Stimulated activated CD4-positive, alpha-beta T cell treated with anti-CD3 and anti-CD28 coated beads, Interleukin-12 subunit alpha, Interleukin-12 subunit beta, amount 100 ng/mL, for 24 hours (primary cell): ENCODE measurements around the gene TEX54.
"Not testable (repeated sequence)": the region's sequence is repeated elsewhere in the genome, so short reads cannot be mapped to it uniquely, and the experiment has no call there.

Experiments used
- DNase-seq, 2 experiments: peaks; one replicate each; pipeline ENCODE4 v3.0.0-alpha.2; 2020; ENCODE audit warnings: low read depth in 2 of 2

Gene TEX54

GRCh38 chr11:62832336-62833234, at the start of gene TEX54:
TEX54 (minus strand) TSS chr11:62832841.
- DNase-seq: no peak

GRCh38 chr11:62882431-62882749, 49.7 kb upstream of the TEX54 start:
- DNase-seq: no peak

DNA sequence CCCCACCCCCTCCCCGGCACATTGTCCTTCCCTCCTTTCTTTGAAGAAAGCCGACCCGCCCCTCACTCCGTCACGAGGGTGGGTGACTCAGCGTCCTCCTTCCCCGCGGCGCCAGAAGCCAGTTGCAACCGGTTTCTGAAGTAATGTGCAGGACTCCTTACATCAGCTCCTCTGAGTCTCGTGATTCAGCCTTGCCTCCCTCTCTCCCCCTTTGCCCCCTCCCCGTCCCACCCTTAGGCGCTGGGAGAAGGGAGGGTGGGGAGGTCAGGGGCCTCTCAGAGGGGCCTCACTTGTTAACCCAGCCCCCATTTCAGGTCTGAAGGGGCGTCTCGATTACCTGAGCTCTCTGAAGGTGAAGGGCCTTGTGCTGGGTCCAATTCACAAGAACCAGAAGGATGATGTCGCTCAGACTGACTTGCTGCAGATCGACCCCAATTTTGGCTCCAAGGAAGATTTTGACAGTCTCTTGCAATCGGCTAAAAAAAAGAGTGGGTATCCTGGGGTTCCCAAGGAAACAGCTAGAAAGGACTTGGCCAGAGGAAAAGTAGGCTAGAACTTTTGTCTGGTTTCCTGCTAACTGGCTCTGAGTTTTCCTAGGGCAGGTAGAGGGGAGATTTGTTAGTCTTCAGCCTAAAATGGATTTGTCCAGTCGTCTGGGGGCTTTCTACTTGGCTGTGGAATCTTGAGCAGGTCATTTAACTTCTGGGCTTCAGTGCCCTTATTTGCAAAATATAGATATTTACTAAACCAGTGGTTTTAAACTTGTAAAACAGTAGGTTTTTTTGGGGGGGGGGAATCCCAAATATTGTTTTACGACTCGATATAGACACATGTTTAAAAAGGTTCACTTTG, 49.2 kb upstream of the TEX54 start:
- DNase-seq: peak; percentile 92 to 94

- peak; percentile 74 to 81 for DNase-seq
Measured at GRCh38 chr11:62880803-62881578, 48.4 kb upstream of the TEX54 start, which contains the start of gene SLC3A2. SLC3A2 (plus strand) TSS chr11:62880896; CDS start chr11:62881024, 128 bp downstream.

- peak in 1 of 2 experiments; percentile 39 for DNase-seq
Measured at GRCh38 chr11:62880231-62880802, 47.7 kb upstream of the TEX54 start.

DNA sequence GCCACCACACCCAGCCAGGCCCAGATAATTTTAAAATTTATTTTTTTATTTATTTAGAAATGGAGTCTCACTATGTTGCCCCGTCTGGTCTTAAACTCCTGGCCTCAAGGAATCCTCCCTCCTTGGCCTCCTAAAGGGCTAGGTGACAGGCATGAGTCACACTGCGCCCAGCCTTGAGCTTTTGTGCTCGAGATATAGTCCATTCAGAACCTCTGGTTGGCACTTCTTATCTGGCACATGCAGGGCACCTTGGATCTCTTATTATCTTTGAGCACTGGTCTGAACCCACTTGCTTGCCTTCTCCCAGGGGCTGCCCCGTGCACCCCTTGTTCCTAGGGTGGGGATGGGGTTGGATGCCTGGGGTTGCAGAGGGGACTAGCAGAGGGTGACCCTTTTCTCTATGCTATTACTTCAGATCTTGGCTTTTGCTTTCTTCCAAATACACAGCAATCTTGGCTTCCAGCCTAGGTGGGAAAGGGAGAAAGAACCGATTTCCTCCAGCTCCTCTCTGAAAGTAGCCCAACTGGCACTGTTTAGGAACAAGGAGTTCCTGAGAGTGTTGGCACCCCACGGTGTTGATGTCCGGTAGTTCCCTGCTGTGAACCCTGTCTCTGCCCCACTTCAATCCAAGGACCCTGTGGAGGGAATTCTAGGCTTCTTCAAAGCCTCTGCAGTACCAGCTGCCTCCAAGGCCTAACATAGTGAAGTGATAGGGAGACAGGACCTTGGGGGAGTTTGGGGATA, 46.8 kb upstream of the TEX54 start:
- no peak for DNase-seq

DNA sequence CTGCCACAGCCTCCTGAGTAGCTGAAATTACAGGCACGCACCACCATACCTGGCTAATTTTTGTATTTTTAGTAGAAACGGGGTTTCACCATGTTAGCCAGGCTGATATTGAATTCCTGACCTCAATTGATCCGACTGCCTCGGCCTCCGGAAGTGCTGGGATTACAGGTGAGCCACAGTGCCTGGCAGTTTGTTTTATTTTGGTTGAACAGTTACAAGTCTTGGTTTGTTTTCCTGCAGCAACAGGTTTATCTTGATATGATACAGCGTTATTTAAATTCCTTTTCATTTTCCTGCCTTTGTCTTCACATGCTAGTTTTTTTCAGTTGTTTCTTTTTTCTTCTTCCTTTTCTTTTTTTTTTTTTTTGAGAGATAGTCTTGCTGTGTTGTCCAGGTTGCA, 44.1 kb upstream of the TEX54 start:
- DNase-seq: no peak

- DNase-seq: no peak
Measured at GRCh38 chr11:62875698-62876478, 43.2 kb upstream of the TEX54 start.

GRCh38 chr11:62874851-62875250, 42.2 kb upstream of the TEX54 start:
- no peak for DNase-seq

GRCh38 chr11:62865635-62866034, 33.0 kb upstream of the TEX54 start:
- DNase-seq: no peak

- DNase-seq: no peak
Measured at GRCh38 chr11:62863687-62864335, 31.2 kb upstream of the TEX54 start.

DNA sequence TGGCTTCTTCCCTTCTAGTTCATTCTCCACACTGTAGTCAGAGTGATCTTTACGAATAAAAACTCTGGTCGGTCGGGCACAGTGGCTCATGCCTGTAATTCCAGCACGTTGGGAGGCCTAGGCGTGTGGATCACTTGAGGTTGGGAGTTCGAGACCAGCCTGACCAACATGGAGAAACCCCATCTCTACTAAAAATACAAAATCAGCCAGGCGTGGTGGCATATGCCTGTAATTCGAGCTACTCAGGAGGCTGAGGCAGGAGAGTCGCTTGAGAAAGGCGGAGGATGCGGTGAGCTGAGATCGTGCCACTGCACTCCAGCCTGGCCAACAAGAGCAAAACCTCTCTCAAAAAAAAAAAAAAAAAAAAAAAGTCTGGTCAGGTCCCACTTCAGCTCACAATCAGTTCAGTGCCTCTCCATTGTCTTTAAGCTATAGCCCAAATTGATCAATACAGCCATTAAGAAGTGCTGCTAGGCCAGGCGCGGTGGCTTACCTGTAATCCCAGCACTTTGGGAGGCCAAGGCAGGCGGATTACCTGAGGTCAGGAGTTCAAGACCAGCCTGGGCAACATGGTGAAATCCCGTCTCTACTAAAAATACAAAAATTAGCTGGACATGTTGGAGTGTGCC, 29.0 kb upstream of the TEX54 start:
- DNase-seq: not testable (repeated sequence)

- DNase-seq: no peak
Measured at GRCh38 chr11:62860835-62861563, 28.4 kb upstream of the TEX54 start.

DNA sequence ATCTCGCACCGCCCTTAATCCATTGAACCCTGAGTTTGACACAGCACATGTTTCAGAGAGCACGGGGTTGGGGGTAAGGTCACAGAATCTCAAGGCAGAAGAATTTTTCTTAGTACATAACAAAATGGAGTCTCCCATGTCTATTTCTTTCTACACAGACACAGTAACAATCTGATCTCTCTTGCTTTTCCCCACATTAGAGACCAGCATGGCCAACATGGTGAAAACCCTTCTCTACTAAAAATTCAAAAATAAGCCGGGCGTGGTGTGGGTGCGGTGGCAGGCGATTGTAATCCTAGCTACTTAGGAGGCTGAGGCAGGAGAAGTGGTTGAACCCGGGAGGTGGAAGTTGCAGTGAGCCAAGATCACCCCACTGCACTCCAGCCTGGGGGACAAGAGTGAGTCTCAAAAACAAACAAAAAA, 26.7 kb upstream of the TEX54 start:
- not testable (repeated sequence) for DNase-seq

DNA sequence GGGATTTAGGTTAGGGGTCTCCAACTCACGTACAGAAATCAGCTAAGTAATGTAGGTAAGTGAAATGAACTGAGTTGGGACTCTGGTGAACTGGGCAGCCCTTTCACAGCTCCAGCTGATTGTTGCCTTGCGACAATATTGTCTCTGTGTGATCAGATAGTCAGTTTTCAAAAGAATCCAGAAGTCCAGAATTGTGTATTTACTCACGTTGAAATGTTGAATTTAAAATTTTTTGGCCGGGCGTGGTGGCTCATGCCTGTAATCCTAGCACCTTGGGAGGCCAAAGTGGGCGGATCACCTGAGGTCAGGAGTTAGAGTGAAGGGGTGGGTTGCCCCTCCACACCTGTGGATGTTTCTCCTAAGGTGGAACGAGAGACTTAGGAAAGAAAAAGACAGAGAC, 25.6 kb upstream of the TEX54 start:
- no peak for DNase-seq

DNA sequence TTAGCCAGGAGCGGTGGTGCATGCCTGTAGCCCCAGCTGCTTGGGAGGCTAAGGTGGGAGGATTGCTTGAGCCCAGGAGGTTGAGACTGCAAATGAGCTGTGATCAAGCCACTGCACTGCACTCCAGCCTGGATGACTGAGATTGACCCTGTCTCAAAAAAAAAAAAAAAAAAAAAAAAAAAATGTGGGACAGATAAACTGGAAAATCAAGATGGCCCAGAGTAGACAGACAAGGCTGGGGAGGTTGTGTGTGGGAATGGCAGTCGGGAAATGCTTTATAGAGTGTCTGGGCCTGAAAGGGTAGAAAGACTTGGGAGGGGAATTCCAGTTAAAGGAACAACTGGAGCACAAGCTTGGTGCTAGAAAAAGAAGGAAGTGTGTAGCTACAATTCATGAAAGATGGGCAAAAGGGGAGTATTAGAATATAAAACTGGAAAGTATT, 24.9 kb upstream of the TEX54 start:
- no peak for DNase-seq

DNA sequence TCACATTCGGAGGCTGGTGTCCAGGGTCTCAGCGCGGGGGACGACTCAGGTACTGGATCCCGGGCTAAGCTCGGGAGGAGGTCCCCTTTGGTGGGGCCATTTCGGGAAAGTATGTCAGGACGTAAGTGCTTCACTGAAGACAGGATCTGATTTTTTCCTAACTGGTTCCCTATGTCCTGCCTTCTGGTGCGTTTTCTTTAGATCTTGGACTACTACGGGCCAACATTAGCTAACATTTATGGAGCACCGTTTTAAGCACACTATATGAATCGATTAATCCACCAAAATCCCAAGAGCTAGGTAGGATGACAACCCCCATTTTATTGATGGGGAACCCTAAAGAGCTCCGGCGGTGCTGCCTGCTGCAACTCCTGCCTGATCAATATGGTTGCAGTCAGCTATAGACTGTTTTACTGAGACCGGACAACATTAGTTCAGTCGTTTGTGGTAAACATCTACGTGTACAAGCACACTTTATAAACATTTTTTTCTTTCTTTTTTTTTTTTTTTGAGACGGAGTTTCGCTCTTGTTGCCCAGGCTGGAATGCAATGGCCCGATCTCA, 23.8 kb upstream of the TEX54 start:
- DNase-seq: no peak
